HG02885 (cell line): ENCODE results near the gene NEU1.
"Not testable (repeated sequence)": the region's sequence is repeated elsewhere in the genome, so short reads cannot be mapped to it uniquely, and the experiment has no call there.

Experiments used
- ATAC-seq: cut with Tn5 transposase; IDR thresholded peaks from one replicate; pipeline ENCODE4 v1.9.1; 2021; ENCODE audit warnings: mild to moderate bottlenecking; ENCODE audit not compliant: unreplicated experiment, poor library complexity

NEU1 gene

GRCh38 chr6:31822036-31822821 is 40.4 kb downstream of the NEU1 start:
- ATAC-seq, result peak; percentile 52

- peak; percentile 66 for ATAC-seq
Observed at GRCh38 chr6:31821301-31822035, 41.2 kb downstream of the NEU1 start.

- ATAC-seq, result not testable (repeated sequence)
Observed at GRCh38 chr6:31820399-31820798, 42.2 kb downstream of the NEU1 start.

- no peak for ATAC-seq
Observed at GRCh38 chr6:31819871-31820299, 42.7 kb downstream of the NEU1 start.

- ATAC-seq, result not testable (repeated sequence)
Observed at GRCh38 chr6:31817929-31818511, 44.6 kb downstream of the NEU1 start.

GRCh38 chr6:31817133-31817928 is 45.3 kb downstream of the NEU1 start:
- not testable (repeated sequence) for ATAC-seq

GRCh38 chr6:31815025-31815838 is 47.4 kb downstream of the NEU1 start, which contains the start of the genes HSPA1A and HSPA1L:
Gene HSPA1A (plus strand): TSS chr6:31815543. CDS start chr6:31815757, 214 bp downstream.
Gene HSPA1L (minus strand): TSS chr6:31815283. CDS start chr6:31811972, 3,311 bp downstream.
- peak; percentile 44 for ATAC-seq

GRCh38 chr6:31814677-31815024 is 48.0 kb downstream of the NEU1 start:
- ATAC-seq, result no peak

GRCh38 chr6:31813465-31813849 is 49.2 kb downstream of the NEU1 start:
- no peak for ATAC-seq

GRCh38 chr6:31811645-31812044 is 51.0 kb downstream of the NEU1 start:
- no peak for ATAC-seq

GRCh38 chr6:31808599-31808998 is 54.0 kb downstream of the NEU1 start:
- not testable (repeated sequence) for ATAC-seq
